Karpas-422 (cell line): ENCODE results near the gene ACO1. TPM values are rescaled to one million over a fixed set of nuclear protein-coding genes. Genes with fewer than 3 reads are reported as not detected.

ENCODE experiments used
- DNase-seq: peaks from one replicate; pipeline ENCODE4 v3.0.0-alpha.2; 2015
- H2AFZ ChIP-seq: fragments of 200-600 bp; sonication (generic); 2 replicates; pipeline ENCODE4 v1.6.1; 2014; ENCODE audit warnings: antibody characterized with exemption, low read length, mixed read lengths
- H3K27ac ChIP-seq: fragments of 200-600 bp; sonication (generic); 2 replicates; pipeline ENCODE4 v1.5.1; 2014; ENCODE audit warnings: mild to moderate bottlenecking, low read length, moderate library complexity
- H3K27me3 ChIP-seq: fragments of 200-600 bp; sonication (generic); 2 replicates; pipeline ENCODE4 v1.6.1; 2014; ENCODE audit warnings: low read length, mixed read lengths
- H3K36me3 ChIP-seq: fragments of 200-600 bp; sonication (generic); 2 replicates; pipeline ENCODE4 v1.6.1; 2014; ENCODE audit warnings: low read length, mixed read lengths; ENCODE audit not compliant: insufficient read depth
- H3K4me1 ChIP-seq: fragments of 200-600 bp; sonication (generic); 2 replicates; pipeline ENCODE4 v1.6.1; 2014; ENCODE audit warnings: mild to moderate bottlenecking, low read length, mixed read lengths
- H3K4me2 ChIP-seq: fragments of 200-600 bp; sonication (generic); 2 replicates; pipeline ENCODE4 v1.6.1; 2014; ENCODE audit warnings: low read length, low read depth, mild to moderate bottlenecking; ENCODE audit not compliant: poor library complexity, severe bottlenecking
- H3K4me3 ChIP-seq: fragments of 200-600 bp; sonication (generic); 2 replicates; pipeline ENCODE4 v1.5.1; 2014; ENCODE audit warnings: mild to moderate bottlenecking, antibody characterized with exemption, low read length, mixed read lengths
- H3K79me2 ChIP-seq: fragments of 200-600 bp; sonication (generic); 2 replicates; pipeline ENCODE4 v1.6.1; 2014; ENCODE audit warnings: mild to moderate bottlenecking, low read length, mixed read lengths
- H3K9ac ChIP-seq: fragments of 200-600 bp; sonication (generic); 2 replicates; pipeline ENCODE4 v1.6.0; 2014; ENCODE audit warnings: low read length
- H3K9me2 ChIP-seq: fragments of 200-600 bp; sonication (generic), shearing (Covaris generic); replicated peaks from 2 replicates; pipeline ENCODE4 v1.6.0; 2014; ENCODE audit warnings: mild to moderate bottlenecking, low read length, moderate library complexity; ENCODE audit not compliant: insufficient read depth
- H3K9me3 ChIP-seq: fragments of 300-700, 200-600 bp; sonication (generic); 2 replicates; pipeline ENCODE4 v1.6.1; 2014; ENCODE audit warnings: low read length, mixed read lengths
- H4K20me1 ChIP-seq: fragments of 200-600 bp; sonication (generic); 2 replicates; pipeline ENCODE4 v1.6.1; 2014; ENCODE audit warnings: mild to moderate bottlenecking, antibody characterized with exemption, low read length, low read depth; ENCODE audit not compliant: insufficient read depth
- total RNA-seq: library from RNA; depleted of rRNA; stranded (reverse); fragments of >200 nt; shearing (Covaris generic); gene quantifications from 2 replicates; pipeline ENCODE4 v1.2.3, GENCODE V29; 2014; ENCODE audit warnings: low replicate concordance

Gene ACO1
- total RNA-seq, 1 experiment from 2014 or later, result 7.9 TPM

DNA sequence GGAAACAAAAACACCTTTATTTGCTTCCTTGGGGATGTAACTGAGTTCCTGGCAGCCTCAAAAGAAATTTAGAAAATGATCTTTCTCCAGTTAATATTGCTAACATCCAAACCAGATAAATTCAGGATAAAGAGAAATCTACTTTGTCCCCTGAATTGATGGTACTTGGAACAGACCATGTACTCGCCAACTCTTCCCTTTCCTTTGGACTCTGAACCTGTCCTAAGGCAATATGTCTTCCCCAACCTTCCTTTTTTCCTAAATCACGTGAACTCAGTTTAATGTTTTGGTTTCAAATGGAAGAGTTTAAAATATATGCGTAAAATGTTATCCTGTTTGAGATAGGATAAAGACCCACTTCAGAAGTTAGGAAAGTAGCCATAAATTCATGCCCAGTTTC, 28.0 kb downstream of the ACO1 start:
- Histone ChIP-seq H3K4me1 (no peaks in the 10 kb centered on the region), H3K27me3 (no peaks in the 10 kb centered on the region), H3K36me3 (no peaks in the 10 kb centered on the region), H3K9me2 (no peaks in the 10 kb centered on the region), H3K27ac (no peak overlapping the region), H3K79me2 (no peaks in the 10 kb centered on the region), H3K9ac (no peak overlapping the region), H2AFZ (no peak overlapping the region), H4K20me1 (no peaks in the 10 kb centered on the region), H3K4me3 (no peak overlapping the region), H3K4me2 (no peak overlapping the region), H3K9me3 (no peaks in the 10 kb centered on the region)
- no peak for DNase-seq

DNA sequence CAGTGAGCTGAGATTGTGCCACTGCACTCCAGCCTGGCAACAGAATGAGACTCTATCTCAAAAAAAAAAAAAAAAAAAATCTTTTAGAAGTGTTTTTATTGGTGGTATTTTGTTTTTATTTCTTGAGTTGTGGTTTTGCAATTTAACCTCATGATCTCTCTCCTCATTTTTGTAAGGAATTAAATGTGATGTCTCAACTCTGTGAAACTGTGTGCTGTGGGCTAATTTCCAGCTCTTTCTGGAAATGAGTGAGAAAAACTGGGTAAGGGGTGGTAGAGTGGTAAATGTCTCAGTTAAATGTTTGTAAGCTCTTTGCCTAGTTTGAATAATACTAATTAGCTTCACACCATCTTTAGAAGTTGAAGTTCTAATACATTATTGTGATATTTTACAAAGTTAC, 29.0 kb downstream of the ACO1 start:
- Histone ChIP-seq H3K9me2 (no peaks in the 10 kb centered on the region), H2AFZ (no peak overlapping the region), H3K36me3 (no peaks in the 10 kb centered on the region), H3K4me2 (no peak overlapping the region), H3K9ac (no peak overlapping the region), H3K27ac (no peak overlapping the region), H3K4me1 (peaks cover 1% of the 10 kb centered on the region; the same call in 1 of the 2 replicates), H3K79me2 (no peaks in the 10 kb centered on the region), H3K9me3 (no peaks in the 10 kb centered on the region), H3K4me3 (no peak overlapping the region), H3K27me3 (no peaks in the 10 kb centered on the region), H4K20me1 (no peaks in the 10 kb centered on the region)
- DNase-seq, result no peak

DNA sequence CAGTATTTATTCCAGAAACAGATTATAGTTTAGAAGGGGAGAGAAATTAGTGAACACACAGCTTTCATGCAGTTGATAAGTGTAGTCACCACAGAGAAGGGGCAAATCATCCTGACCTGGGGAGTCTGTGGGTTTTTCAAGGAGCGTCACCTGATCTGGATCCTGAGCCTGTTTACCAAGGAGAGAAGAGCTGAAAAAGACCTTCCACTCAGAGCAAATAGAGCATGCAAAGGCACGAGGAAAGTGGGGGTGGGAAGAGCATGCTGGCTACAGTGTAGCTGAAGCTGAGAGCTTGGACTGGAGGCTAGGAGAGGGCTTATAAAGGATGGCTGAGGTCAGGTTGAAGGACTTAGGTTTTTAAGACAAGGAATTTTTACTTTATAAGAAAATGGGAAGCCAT, 30.4 kb downstream of the ACO1 start:
- no peak for DNase-seq
- Histone ChIP-seq H3K4me1 (peaks cover 3% of the 10 kb centered on the region; the same call in 1 of the 2 replicates), H3K4me3 (no peak overlapping the region), H3K4me2 (no peak overlapping the region), H3K27ac (no peak overlapping the region), H3K36me3 (no peaks in the 10 kb centered on the region), H2AFZ (no peak overlapping the region), H3K9ac (no peak overlapping the region), H4K20me1 (no peaks in the 10 kb centered on the region), H3K27me3 (no peaks in the 10 kb centered on the region), H3K9me2 (no peaks in the 10 kb centered on the region), H3K9me3 (no peaks in the 10 kb centered on the region), H3K79me2 (no peaks in the 10 kb centered on the region)

DNA sequence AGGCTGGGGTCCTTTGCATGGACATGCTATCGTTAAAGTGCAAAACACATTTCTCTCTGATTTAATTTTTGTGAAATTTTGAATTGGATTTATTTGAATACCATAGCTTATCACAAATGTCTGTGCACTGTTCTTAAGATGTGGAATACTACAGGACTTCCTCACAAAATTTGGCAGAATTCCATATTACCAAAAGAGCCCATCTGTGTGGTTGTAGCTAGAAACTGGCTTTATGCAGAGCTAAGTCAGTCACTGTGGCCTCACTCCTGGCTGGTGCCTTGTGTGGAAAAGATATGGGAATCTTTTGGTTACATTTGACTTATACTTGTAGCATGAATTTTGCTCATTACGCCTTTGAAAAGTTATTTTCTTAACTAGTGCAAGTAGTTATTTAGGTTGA, 35.5 kb downstream of the ACO1 start:
- no peaks in the 10 kb centered on the region for H4K20me1 ChIP-seq
- H3K79me2 ChIP-seq, result no peaks in the 10 kb centered on the region
- H3K36me3 ChIP-seq, result no peaks in the 10 kb centered on the region
- no peak overlapping the region for H2AFZ ChIP-seq
- H3K9me2 ChIP-seq, result no peaks in the 10 kb centered on the region
- peaks cover 3% of the 10 kb centered on the region; the same call in 1 of the 2 replicates for H3K4me1 ChIP-seq
- no peaks in the 10 kb centered on the region for H3K27me3 ChIP-seq
- no peak for DNase-seq
- H3K9ac ChIP-seq, result no peak overlapping the region
- H3K4me3 ChIP-seq, result no peak overlapping the region
- H3K4me2 ChIP-seq, result no peak overlapping the region
- H3K27ac ChIP-seq, result no peak overlapping the region
- H3K9me3 ChIP-seq, result no peaks in the 10 kb centered on the region

DNA sequence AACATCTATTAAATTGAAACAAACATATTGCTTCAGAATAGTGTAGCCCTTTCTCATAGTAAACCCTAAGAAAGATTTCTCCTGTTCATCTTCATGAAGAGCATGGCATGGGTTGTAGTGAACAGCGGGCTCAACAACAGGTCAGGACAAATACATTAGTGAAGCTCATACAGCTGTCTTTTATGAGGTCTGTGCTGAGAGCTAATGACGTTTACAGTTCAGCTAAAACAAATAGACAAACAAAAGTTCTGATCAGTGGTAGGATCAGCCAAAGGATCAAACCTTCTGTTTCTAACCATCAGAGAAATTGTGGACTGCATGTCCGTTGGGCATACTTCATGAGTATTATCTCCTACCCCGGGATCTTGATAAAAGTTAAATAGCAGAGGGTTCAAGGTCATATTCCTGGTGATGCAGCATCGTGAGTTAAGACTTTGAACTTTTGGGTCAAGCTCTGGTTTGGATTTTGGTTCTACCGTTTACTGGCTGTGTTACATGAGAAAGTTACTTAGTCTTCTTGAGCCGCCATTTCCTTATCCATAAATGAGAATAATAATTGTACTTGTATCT, 37.9 kb downstream of the ACO1 start:
- H3K9me3 ChIP-seq, result no peaks in the 10 kb centered on the region

DNA sequence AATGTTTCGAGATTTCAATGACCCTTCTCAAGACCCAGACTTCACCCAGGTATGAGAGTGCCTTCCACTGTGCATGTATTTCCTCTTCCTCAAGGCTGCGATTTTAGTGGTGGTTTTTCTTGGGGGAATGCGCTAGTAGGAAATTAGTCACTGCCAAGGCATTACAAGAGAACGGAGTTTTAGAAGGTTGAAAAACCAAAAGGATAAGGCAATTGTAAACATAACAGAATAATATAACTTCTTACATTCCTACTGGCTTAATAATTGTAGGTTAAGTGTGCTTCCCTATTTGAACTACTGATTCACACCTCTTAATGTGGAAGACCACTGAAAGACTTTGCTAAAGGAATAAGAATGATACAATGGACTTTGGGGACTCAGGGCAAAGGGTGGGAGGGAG, 38.9 kb downstream of the ACO1 start:
- no peaks in the 10 kb centered on the region for H3K9me3 ChIP-seq
- H3K36me3 ChIP-seq, result no peaks in the 10 kb centered on the region
- H3K27ac ChIP-seq, result no peak overlapping the region
- H3K9me2 ChIP-seq, result no peaks in the 10 kb centered on the region
- H3K4me3 ChIP-seq, result no peak overlapping the region
- peaks cover 2% of the 10 kb centered on the region; the same call in 1 of the 2 replicates for H3K4me1 ChIP-seq
- H3K9ac ChIP-seq, result no peak overlapping the region
- H4K20me1 ChIP-seq, result no peaks in the 10 kb centered on the region
- no peak for DNase-seq
- no peak overlapping the region for H2AFZ ChIP-seq
- H3K4me2 ChIP-seq, result no peak overlapping the region
- no peaks in the 10 kb centered on the region for H3K27me3 ChIP-seq
- no peaks in the 10 kb centered on the region for H3K79me2 ChIP-seq

More for the DNA sequence above, 37.9 kb downstream of the ACO1 start:
- Histone ChIP-seq H3K4me3 (no peak overlapping the region), H3K9ac (no peak overlapping the region), H3K4me2 (no peak overlapping the region), H3K79me2 (no peaks in the 10 kb centered on the region), H3K4me1 (peaks cover 3% of the 10 kb centered on the region; the same call in 1 of the 2 replicates), H3K27me3 (no peaks in the 10 kb centered on the region), H3K27ac (no peak overlapping the region), H4K20me1 (no peaks in the 10 kb centered on the region), H2AFZ (no peak overlapping the region), H3K36me3 (no peaks in the 10 kb centered on the region), H3K9me2 (no peaks in the 10 kb centered on the region)
- DNase-seq, result no peak

DNA sequence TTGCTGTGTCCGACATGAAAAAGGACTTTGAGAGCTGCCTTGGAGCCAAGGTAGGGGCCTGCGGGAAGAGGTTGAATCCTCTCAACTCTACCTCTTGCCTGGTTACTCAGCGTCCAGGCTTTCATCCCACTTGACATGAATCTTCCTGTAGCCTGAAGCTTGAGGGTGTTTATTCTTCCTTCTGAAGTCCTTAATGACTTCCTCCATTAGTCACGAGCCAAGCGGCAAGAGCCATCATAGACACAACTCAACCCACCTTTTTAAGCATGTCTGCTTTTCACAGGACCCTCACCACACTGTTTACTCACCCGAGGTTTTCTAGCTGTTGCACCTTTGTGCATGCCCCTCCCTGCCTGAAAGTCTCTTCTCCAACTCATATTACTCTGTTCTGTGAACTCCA, 40.2 kb downstream of the ACO1 start:
- Histone ChIP-seq H3K9me2 (no peaks in the 10 kb centered on the region), H4K20me1 (no peaks in the 10 kb centered on the region), H2AFZ (no peak overlapping the region), H3K36me3 (no peaks in the 10 kb centered on the region), H3K79me2 (no peaks in the 10 kb centered on the region), H3K4me3 (no peak overlapping the region), H3K9me3 (no peaks in the 10 kb centered on the region), H3K27me3 (no peaks in the 10 kb centered on the region), H3K9ac (no peak overlapping the region), H3K4me1 (no peaks in the 10 kb centered on the region), H3K27ac (no peak overlapping the region), H3K4me2 (no peak overlapping the region)
- no peak for DNase-seq

DNA sequence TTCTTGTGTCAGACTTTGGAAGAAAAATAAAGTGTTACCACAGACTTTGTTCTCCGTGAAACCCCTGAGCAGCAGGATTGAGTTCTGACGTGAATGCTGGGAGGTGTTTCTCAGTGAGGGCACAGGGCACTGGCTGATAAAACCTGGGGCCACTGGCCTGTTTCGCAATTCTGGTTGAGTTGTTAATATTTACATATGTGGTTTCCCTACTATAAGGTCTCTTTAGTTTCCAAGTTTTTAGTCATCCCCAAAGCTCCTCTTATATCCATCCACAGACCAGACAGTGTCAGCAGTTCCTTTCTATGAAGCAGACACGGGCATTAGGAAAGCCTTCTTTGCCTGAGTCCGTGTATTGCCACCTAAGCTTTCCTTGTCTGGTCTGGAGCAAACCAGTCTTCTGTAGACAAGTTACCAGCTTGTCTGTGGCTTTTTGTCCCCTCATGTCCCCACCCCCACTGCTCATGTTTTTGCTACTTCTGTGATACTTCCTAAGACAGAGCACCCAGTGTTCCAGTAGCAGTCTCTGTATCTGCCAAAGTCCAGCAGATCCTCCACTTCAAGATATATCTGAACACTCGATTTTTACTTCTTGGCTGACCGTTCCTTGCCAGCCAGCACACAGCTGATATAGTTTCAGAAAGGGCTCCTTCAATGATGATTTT, 42.0 kb downstream of the ACO1 start:
- H3K9ac ChIP-seq, result no peak overlapping the region
- no peaks in the 10 kb centered on the region for H3K9me2 ChIP-seq
- no peak overlapping the region for H3K27ac ChIP-seq
- no peaks in the 10 kb centered on the region for H3K4me1 ChIP-seq
- no peak overlapping the region for H3K4me2 ChIP-seq
- no peaks in the 10 kb centered on the region for H3K9me3 ChIP-seq
- no peaks in the 10 kb centered on the region for H3K79me2 ChIP-seq
- H4K20me1 ChIP-seq, result no peaks in the 10 kb centered on the region
- H3K4me3 ChIP-seq, result no peak overlapping the region
- no peaks in the 10 kb centered on the region for H3K36me3 ChIP-seq
- DNase-seq, result no peak
- H2AFZ ChIP-seq, result no peak overlapping the region
- H3K27me3 ChIP-seq, result no peaks in the 10 kb centered on the region
